GM12865 (cell line): ENCODE data around the gene SMCO1.
A peak's percentile ranks its signal among the peaks of the same experiment; 100 is the strongest.

ENCODE experiments used
- DNase-seq: peaks from one replicate; pipeline ENCODE4 v3.0.0; 2010; ENCODE audit warnings: low read depth
- H3K4me3 ChIP-seq: 2 replicates; pipeline ENCODE4 v1.5.1; 2011; ENCODE audit warnings: mild to moderate bottlenecking, low read depth, low read length, control low read depth
- TF ChIP-seq, protein P1 (sequence below): IDR thresholded peaks from 2 replicates; pipeline ENCODE4 v1.5.1; 2011; ENCODE audit warnings: low read length, control low read depth, low read depth, inconsistent platforms; ENCODE audit not compliant: insufficient read depth; ENCODE audit errors: missing control alignments

Gene SMCO1

DNA sequence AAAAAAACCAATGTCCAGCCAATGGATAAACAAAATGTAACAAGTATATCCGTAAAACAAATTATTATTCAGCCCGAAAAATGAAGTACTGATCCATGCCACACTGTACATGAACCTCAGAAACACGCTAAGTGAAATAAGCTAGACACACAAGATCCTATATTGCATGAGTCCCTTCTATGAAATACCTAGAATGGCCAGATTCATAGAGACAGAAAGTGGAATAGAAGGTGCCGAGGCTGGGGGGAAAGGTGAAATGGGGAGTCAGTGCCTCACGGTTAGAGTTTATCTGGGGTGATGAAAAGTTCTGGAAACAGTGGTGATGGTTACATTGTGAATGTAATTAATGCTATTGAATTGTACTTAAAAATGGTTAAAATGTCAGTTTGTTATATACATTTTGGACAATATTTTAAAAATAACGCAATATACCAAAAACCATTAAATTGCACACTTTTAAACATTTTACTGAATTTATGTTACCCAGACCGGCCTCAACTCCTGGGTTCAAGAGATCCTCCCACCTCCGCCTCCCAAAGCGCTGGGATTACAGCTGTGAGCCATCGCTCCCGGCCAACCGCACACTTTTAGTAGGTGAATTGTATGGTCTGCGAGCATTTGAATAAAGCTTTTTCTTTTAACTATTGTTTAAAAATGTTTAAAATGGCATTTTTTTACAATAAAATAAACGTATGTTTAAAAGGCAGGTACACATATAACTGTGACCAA, 13.7 kb downstream of the SMCO1 start:
- no peak for DNase-seq

DNA sequence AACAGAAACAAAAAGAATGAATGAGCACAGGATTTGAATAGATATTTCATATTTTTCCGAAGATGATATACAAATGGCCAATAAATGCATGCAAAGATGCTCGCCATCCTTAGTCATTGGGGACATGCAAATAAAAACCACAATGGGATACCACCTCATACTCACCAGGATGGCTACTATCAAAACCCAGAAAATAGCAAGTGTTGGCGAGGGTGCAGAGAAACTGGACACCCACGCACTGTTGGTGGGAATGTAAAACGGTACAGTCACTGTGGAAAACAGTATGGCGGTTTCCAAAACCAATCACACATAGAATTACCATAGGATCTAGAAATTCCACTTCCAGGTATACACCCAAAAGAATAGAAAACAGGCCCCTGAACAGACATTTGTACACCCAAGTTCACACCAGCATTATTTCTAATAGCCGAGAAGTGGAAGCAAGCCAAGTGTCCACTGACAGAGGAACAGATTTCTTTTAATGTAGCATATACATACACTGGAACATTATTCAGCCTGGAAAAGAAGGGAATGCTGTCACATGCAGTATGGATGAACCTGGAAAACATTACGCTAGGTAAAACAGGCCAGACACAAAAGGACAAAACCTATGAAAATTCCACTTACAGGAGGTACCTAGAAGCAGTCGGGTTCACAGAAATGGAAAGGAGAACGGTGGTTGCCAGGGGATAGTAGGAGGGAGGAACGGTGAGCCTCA, 15.2 kb downstream of the SMCO1 start:
- DNase-seq: peak; percentile 46
- TF ChIP-seq, protein P1, sequence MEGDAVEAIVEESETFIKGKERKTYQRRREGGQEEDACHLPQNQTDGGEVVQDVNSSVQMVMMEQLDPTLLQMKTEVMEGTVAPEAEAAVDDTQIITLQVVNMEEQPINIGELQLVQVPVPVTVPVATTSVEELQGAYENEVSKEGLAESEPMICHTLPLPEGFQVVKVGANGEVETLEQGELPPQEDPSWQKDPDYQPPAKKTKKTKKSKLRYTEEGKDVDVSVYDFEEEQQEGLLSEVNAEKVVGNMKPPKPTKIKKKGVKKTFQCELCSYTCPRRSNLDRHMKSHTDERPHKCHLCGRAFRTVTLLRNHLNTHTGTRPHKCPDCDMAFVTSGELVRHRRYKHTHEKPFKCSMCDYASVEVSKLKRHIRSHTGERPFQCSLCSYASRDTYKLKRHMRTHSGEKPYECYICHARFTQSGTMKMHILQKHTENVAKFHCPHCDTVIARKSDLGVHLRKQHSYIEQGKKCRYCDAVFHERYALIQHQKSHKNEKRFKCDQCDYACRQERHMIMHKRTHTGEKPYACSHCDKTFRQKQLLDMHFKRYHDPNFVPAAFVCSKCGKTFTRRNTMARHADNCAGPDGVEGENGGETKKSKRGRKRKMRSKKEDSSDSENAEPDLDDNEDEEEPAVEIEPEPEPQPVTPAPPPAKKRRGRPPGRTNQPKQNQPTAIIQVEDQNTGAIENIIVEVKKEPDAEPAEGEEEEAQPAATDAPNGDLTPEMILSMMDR: no peak
- H3K4me3 ChIP-seq: peak overlapping the region; percentile 71

More for the DNA sequence above, 13.7 kb downstream of the SMCO1 start:
- TF ChIP-seq, protein P1: no peak
- H3K4me3 ChIP-seq: peak overlapping the region; percentile 71

DNA sequence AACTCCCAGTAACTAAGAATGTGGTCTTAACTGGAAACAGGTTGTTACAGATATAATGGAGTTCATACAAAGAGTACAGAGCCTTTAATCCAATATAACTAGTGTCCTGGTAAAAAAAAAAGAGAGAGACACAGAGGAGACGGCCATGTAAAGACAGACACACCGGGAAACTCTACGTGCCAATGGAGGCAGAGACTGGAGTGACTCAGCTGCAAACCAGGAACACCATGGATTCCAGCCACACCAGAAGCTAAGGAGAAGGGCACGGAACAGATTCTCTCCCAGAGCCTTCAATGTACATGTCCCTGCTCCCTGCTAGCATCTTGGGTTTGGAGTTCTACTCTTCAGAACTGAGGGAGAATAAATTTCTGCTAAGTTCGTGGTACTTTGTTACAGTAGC, 16.1 kb downstream of the SMCO1 start:
- peak overlapping the region; percentile 71 for H3K4me3 ChIP-seq
- no peak for DNase-seq

DNA sequence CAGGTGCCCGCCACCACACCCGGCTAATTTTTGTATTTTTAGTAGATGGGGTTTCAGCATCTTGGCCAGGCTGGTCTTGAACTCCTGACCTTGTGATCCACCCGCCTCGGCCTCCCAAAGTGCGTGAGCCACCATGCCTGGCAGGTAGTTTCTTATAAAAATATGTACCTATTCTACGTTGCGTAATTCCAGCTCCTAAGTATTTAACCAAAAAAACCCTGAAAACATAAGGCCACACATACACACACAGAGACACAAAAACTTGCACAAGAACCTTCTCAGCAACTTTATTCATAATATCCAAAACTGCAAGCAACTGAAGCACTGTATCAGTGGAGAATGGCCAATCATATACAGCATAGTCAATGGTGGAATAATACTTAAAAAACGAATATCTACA, 16.8 kb downstream of the SMCO1 start:
- no peak for DNase-seq
- TF ChIP-seq, protein P1: no peak

More for the DNA sequence above, 16.1 kb downstream of the SMCO1 start:
- TF ChIP-seq, protein P1: no peak

GRCh38 chr3:196496183-196496582, 19.0 kb downstream of the SMCO1 start:
- no peak overlapping the region for H3K4me3 ChIP-seq
- TF ChIP-seq, protein P1: no peak
- no peak for DNase-seq

More for the DNA sequence above, 16.8 kb downstream of the SMCO1 start:
- H3K4me3 ChIP-seq: no peak overlapping the region

GRCh38 chr3:196493292-196493691, 21.9 kb downstream of the SMCO1 start:
- TF ChIP-seq, protein P1: no peak
- no peak for DNase-seq
- no peak overlapping the region for H3K4me3 ChIP-seq

DNA sequence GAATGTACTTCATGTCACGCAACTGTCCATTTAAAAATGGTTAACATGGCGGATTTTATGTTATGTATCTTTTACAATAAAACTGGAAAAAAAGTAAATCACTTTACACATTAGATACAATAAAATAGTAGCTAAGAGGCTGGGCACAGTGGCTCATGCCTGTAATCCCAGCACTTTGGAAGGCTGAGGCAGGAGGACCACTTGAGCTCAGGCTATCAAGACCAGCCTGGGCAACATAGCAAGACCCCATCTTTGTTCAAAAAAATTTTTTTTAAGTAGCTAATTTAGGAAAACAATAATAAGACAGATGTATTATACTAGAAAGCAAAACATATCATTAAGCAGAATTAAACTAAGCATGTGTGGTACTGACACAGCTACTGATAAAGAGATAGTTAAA, 23.1 kb downstream of the SMCO1 start:
- H3K4me3 ChIP-seq: no peak overlapping the region
- TF ChIP-seq, protein P1: no peak
- no peak for DNase-seq
